ENCODE measurements around the gene NFKBIZ. TPM values are rescaled to one million over a fixed set of nuclear protein-coding genes. Genes with fewer than 3 reads are reported as not detected.
A peak's percentile ranks its signal among the peaks of the same experiment; 100 is the strongest.

Gene NFKBIZ
- total and polyA plus RNA-seq, 9 of the 15 experiments (the other 6 are each of a cell fraction or from before 2014, with no cell fraction given): 1.2 to 13.7 (median 5.7) TPM

DNA sequence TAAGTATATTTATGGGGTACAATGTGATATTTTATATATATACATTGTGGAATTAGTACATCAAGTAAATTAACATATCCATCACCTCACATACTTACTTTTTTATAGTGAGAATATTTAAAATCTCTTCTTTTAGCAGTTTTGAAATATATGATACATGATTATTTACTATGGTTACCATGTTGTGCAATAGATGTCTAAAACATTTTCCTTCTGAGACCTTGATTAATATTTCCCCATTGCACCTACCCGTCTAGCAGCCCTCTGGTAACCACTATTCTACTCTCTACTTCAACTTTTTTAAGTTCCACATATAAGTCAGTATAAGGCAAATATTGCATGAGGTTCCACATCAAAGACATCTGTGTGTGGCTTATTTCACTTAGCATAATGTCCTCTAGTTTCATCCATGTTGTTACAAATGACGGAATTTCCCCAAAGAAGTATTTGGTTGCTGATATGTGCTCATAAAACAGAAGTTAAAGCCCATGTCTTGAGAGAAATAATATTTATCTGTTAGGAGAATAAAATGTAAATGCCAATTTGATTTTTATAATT, 29.6 kb upstream of the NFKBIZ start:
- Histone ChIP-seq H3K4me1 (replicated peaks in 1 of 2; ENCODE audit: control insufficient read depth in 2 of 2, insufficient read depth in 2 of 2, low read length in 2 of 2) (no peaks in the 10 kb centered on the region), H3K36me3 (ENCODE audit: control insufficient read depth, insufficient read depth, low read length) (no peaks in the 10 kb centered on the region), H3K9me1 (ENCODE audit: control insufficient read depth, insufficient read depth, low read length) (no peaks in the 10 kb centered on the region), H3K79me2 (ENCODE audit: control insufficient read depth, insufficient read depth, low read length) (no peaks in the 10 kb centered on the region), H3K9me3 (replicated peaks; ENCODE audit: control insufficient read depth, insufficient read depth, low read depth, low read length) (no peaks in the 10 kb centered on the region), H3K27me3 (ENCODE audit: control insufficient read depth in 2 of 2, insufficient read depth in 2 of 2, low read length in 2 of 2) (no peaks in the 10 kb centered on the region), H3K27ac (ENCODE audit: extremely low read depth, low read depth, low read length) (no peak overlapping the region), H2AFZ (ENCODE audit: low read depth, low read length) (no peak overlapping the region), H4K20me1 (replicated peaks; ENCODE audit: control insufficient read depth, insufficient read depth, low read length) (no peaks in the 10 kb centered on the region), H3K4me3 (no peak overlapping the region), H3K9ac (ENCODE audit: insufficient read depth in 1 of 2, low read depth in 2 of 2, low read length in 2 of 2) (no peak overlapping the region), H3K4me2 (ENCODE audit: insufficient read depth, low read length) (no peak overlapping the region)
- BruUV-seq (replicated peaks): no TSS peak
- WGBS (ENCODE audit: insufficient coverage, low coverage, missing lambda C conversion rate): 9% methylated on average over 2 of the region's 2 CpGs
- intact Hi-C loops (cut with micrococcal nuclease): loop anchor here (10.0 kb wide), 1 partner anchor 145 kb away; no protein-coding TSS in a partner anchor
- ATAC-seq: no peak
- ChIA-PET POLR2A (no interaction called here), CTCF (ENCODE audit: low intra/inter-chr PET ratio) (no interaction called here)
- FAIRE-seq: no peak
- no peak for TF ChIP-seq SOX6 (IDR thresholded peaks at IDR 0.05)
- no peak for TF ChIP-seq ELF4 (CRISPR knock-in tag; IDR thresholded peaks at IDR 0.05)
- no peak for TF ChIP-seq CEBPG (CRISPR knock-in tag; IDR thresholded peaks at IDR 0.05)
- TF ChIP-seq CEBPG (tag; conservative IDR thresholded peaks at IDR 0.05 in 1 of 2, IDR thresholded peaks at IDR 0.05 in 1 of 2): peak in 1 of 2 experiments; percentile 43; a peak in 1 of 4 replicates
- TF ChIP-seq LARP7 (IDR thresholded peaks at IDR 0.05): no peak
- peak; percentile 33; the same call in 1 of the 2 replicates for TF ChIP-seq CEBPB (tag; IDR thresholded peaks at IDR 0.05)
- TF ChIP-seq RBM39 (optimal IDR thresholded peaks at IDR 0.05; ENCODE audit: low read depth, low read length): no peak
- TF ChIP-seq PHF21A (IDR thresholded peaks at IDR 0.05; ENCODE audit: borderline replicate concordance, low read depth): no peak
- TF ChIP-seq COPS2 (conservative IDR thresholded peaks at IDR 0.05): no peak
- TF ChIP-seq SNRNP70 (optimal IDR thresholded peaks at IDR 0.05; ENCODE audit: low read depth, low read length): no peak
- TF ChIP-seq ZBTB17 (CRISPR knock-in tag; IDR thresholded peaks at IDR 0.05): no peak
- TF ChIP-seq DPF2 (IDR thresholded peaks at IDR 0.05): no peak
- TF ChIP-seq ZNF764 (CRISPR knock-in tag; IDR thresholded peaks at IDR 0.05; ENCODE audit: low read depth): no peak
- no peak for TF ChIP-seq SIN3A (IDR thresholded peaks at IDR 0.05; ENCODE audit: borderline replicate concordance in 2 of 2, control insufficient read depth in 1 of 2, low read depth in 2 of 2, low read length in 2 of 2)
- TF ChIP-seq ZBTB43 (CRISPR knock-in tag; IDR thresholded peaks at IDR 0.05): no peak
- no peak for TF ChIP-seq ATF4 (CRISPR knock-in tag; IDR thresholded peaks at IDR 0.05)
- TF ChIP-seq SETDB1 (IDR thresholded peaks at IDR 0.05; ENCODE audit: low read length): no peak
- no peak for DNase-seq (ENCODE audit: extremely low read depth in 1 of 4, low spot score in 3 of 4)
- in situ Hi-C loops (cut with MboI): loop anchor here (25.0 kb wide), 1 partner anchor 718 kb away; no protein-coding TSS in a partner anchor
